A549 (cell line): ENCODE data around the gene CCL4. TPM values are rescaled to one million over a fixed set of nuclear protein-coding genes. Genes with fewer than 3 reads are reported as not detected.

ENCODE experiments used
- ATAC-seq, 2 experiments: fragments of 200-7000 bp in 1 of 2; fragments of >200 bp in 1 of 2; cut with Nextera tagmentation in 1 of 2; cut with Tn5 transposase in 1 of 2; 3 replicates each; pipeline versions ENCODE4 v1.8.0 to v1.9.1; 2018 to 2020; ENCODE audit warnings: mild to moderate bottlenecking in 1 of 2, moderate library complexity in 1 of 2
- CTCF ChIA-PET: fragments of 300-600 bp; sonication (Branson Sonifier 250); formaldehyde crosslinking; extraction: SDS; loops from one replicate; lab custom pipeline; 2021; ENCODE audit warnings: antibody characterized with exemption, inconsistent platforms; lab: Yijun Ruan, JAX
- POLR2A ChIA-PET: fragments of 350-600 bp; formaldehyde crosslinking; extraction: SDS; loops from one replicate; lab custom pipeline; 2021; ENCODE audit warnings: antibody characterized with exemption, inconsistent platforms; lab: Yijun Ruan, JAX
- DNase-seq, 2 experiments: peaks; one replicate each; pipeline versions ENCODE4 v3.0.0 to v3.0.0-alpha.2; 2011 to 2016; ENCODE audit warnings: low read depth in 1 of 2, low spot score in 1 of 2
- FAIRE-seq: peaks from 2 replicates; lab custom pipeline; 2011; peaks lifted over from hg19 to GRCh38; lab: Jason Lieb, UNC
- H3K27ac ChIP-seq, 2 experiments: fragments of >200 bp; sonication (Bioruptor Twin); formaldehyde crosslinking; 3 replicates each; pipeline ENCODE4 v1.5.1; 2016 to 2017
- H3K4me1 ChIP-seq: fragments of >200 bp; sonication (Bioruptor Twin); formaldehyde crosslinking; 3 replicates; pipeline ENCODE4 v1.6.1; 2016
- H3K4me2 ChIP-seq: fragments of >200 bp; sonication (Bioruptor Twin); formaldehyde crosslinking; 3 replicates; pipeline ENCODE4 v1.6.1; 2016
- H3K4me3 ChIP-seq: fragments of >200 bp; sonication (Bioruptor Twin); formaldehyde crosslinking; 3 replicates; pipeline ENCODE4 v1.5.1; 2016
- H3K9me3 ChIP-seq: fragments of >200 bp; sonication (Bioruptor Twin); formaldehyde crosslinking; 3 replicates; pipeline ENCODE4 v1.6.1; 2016
- CEBPB ChIP-seq, 2 experiments: fragments of >200 bp in 1 of 2; sonication (Bioruptor Twin) in 1 of 2; formaldehyde crosslinking in 1 of 2; IDR thresholded peaks; 2 replicates each; pipeline ENCODE4 v1.6.1; 2012 to 2016
- CHD2 ChIP-seq: fragments of 150-350 bp; IDR thresholded peaks from 2 replicates; pipeline ENCODE4 v1.6.1; 2014; ENCODE audit warnings: low read length; ENCODE audit not compliant: partially characterized antibody
- CHD4 ChIP-seq: fragments of 200-600 bp; sonication (generic); IDR thresholded peaks from 2 replicates; pipeline ENCODE4 v1.6.1; 2016; ENCODE audit warnings: antibody characterized with exemption, mild to moderate bottlenecking, borderline replicate concordance
- EHF ChIP-seq: fragments of 250-450 bp; sonication (Bioruptor Pico); IDR thresholded peaks from 2 replicates; pipeline ENCODE4 v1.5.0; 2020; ENCODE audit warnings: mild to moderate bottlenecking
- EHMT2 ChIP-seq: fragments of 200-600 bp; sonication (generic); IDR thresholded peaks from 2 replicates; pipeline ENCODE4 v1.6.1; 2016; ENCODE audit warnings: antibody characterized with exemption, low read depth, mild to moderate bottlenecking, moderate library complexity
- ESRRA ChIP-seq: fragments of 150-350 bp; IDR thresholded peaks from 2 replicates; pipeline ENCODE4 v1.6.1; 2014; ENCODE audit warnings: mild to moderate bottlenecking, low read length, borderline replicate concordance
- FOSB ChIP-seq: fragments of 250-450 bp; sonication (Bioruptor Pico); IDR thresholded peaks from 2 replicates; pipeline ENCODE4 v1.5.0; 2020; ENCODE audit warnings: mild to moderate bottlenecking, moderate library complexity
- FOSL2 ChIP-seq, 2 experiments: fragments of 450-650 bp in 1 of 2; fragments of >200 bp in 1 of 2; sonication (Bioruptor Twin) in 1 of 2; formaldehyde crosslinking; IDR thresholded peaks; 2 replicates each; pipeline versions ENCODE4 v1.5.0 to v1.6.1; 2016 to 2020; ENCODE audit warnings: mild to moderate bottlenecking in 1 of 2, moderate library complexity in 1 of 2
- FOXS1 ChIP-seq: fragments of 250-450 bp; sonication (Bioruptor Pico); IDR thresholded peaks from 2 replicates; pipeline ENCODE4 v1.5.0; 2020; ENCODE audit warnings: mild to moderate bottlenecking, moderate library complexity
- HOXB13 ChIP-seq: fragments of 250-450 bp; sonication (Bioruptor Pico); IDR thresholded peaks from 2 replicates; pipeline ENCODE4 v1.5.0; 2020; ENCODE audit warnings: low read depth, mild to moderate bottlenecking, moderate library complexity
- JUNB ChIP-seq: fragments of >200 bp; sonication (Bioruptor Twin); formaldehyde crosslinking; IDR thresholded peaks from 2 replicates; pipeline ENCODE4 v1.6.1; 2016
- KDM1A ChIP-seq: fragments of 200-600 bp; sonication (generic); IDR thresholded peaks from 2 replicates; pipeline ENCODE4 v1.6.1; 2016; ENCODE audit warnings: low read depth, mild to moderate bottlenecking
- MAFK ChIP-seq: fragments of 450-650 bp; IDR thresholded peaks from 2 replicates; pipeline ENCODE4 v1.6.1; 2014; ENCODE audit not compliant: partially characterized antibody
- MAZ ChIP-seq: fragments of 150-350 bp; IDR thresholded peaks from 2 replicates; pipeline ENCODE4 v1.6.1; 2014; ENCODE audit warnings: antibody characterized with exemption, low read depth, low read length, borderline replicate concordance
- MYC ChIP-seq: IDR thresholded peaks from 2 replicates; pipeline ENCODE4 v1.6.1; 2012; ENCODE audit warnings: mild to moderate bottlenecking, inconsistent platforms, low read length, improper control_type of control experiment, borderline replicate concordance
- NR3C1 ChIP-seq: fragments of >200 bp; sonication (Bioruptor Twin); formaldehyde crosslinking; IDR thresholded peaks from 3 replicates; pipeline ENCODE4 v1.6.1; 2017
- RAD21 ChIP-seq, 2 experiments: fragments of >200 bp in 1 of 2; sonication (Bioruptor Twin) in 1 of 2; formaldehyde crosslinking in 1 of 2; IDR thresholded peaks in 1 of 2; conservative IDR thresholded peaks in 1 of 2; 2 replicates in 1 of 2; 3 replicates in 1 of 2; pipeline ENCODE4 v1.6.1; 2012 to 2018; ENCODE audit warnings: inconsistent platforms in 1 of 2
- RCOR1 ChIP-seq: fragments of 150-350 bp; IDR thresholded peaks from 2 replicates; pipeline ENCODE4 v1.6.1; 2014; ENCODE audit warnings: antibody characterized with exemption, low read length, low read depth
- RFX5 ChIP-seq: fragments of 450-650 bp; IDR thresholded peaks from 2 replicates; pipeline ENCODE4 v1.7.1; 2014; ENCODE audit warnings: antibody characterized with exemption, mild to moderate bottlenecking, moderate library complexity
- RNF2 ChIP-seq: fragments of 200-600 bp; sonication (generic); IDR thresholded peaks from 2 replicates; pipeline ENCODE4 v1.6.1; 2016; ENCODE audit warnings: low read depth, mild to moderate bottlenecking, antibody characterized with exemption, moderate library complexity, borderline replicate concordance
- SMC3 ChIP-seq: fragments of >200 bp; sonication (Bioruptor Twin); formaldehyde crosslinking; IDR thresholded peaks from 3 replicates; pipeline ENCODE4 v1.6.1; 2018; ENCODE audit warnings: inconsistent platforms
- SREBF2 ChIP-seq: fragments of 450-650 bp; IDR thresholded peaks from 2 replicates; pipeline ENCODE4 v1.6.1; 2014; ENCODE audit warnings: mild to moderate bottlenecking, moderate library complexity
- ZFP36 ChIP-seq: fragments of 450-650 bp; IDR thresholded peaks from 2 replicates; pipeline ENCODE4 v1.6.1; 2014; ENCODE audit warnings: borderline replicate concordance; ENCODE audit not compliant: partially characterized antibody
- ZSCAN20 ChIP-seq: fragments of 250-450 bp; sonication (Bioruptor Pico); IDR thresholded peaks from 2 replicates; pipeline ENCODE4 v1.8.0; 2022; ENCODE audit warnings: mild to moderate bottlenecking, moderate library complexity
- WGBS: methylation state at CpG from one replicate; pipeline ENCODE4 v1.1.6; 2017; ENCODE audit errors: missing lambda C conversion rate; 5-methylcytosine and 5-hydroxymethylcytosine counted together
- polyA plus RNA-seq, 4 experiments: library from polyadenylated mRNA; depleted of rRNA in 3 of 4; stranded (reverse); fragments of >200 nt; fragmentation: RNase III in 1 of 4; extraction: RNeasy Plus Mini Kit Qiagen cat#74134 plus additional on column Dnase treatment in 1 of 4; gene quantifications; 2 replicates in 3 of 4; 3 replicates in 1 of 4; pipeline ENCODE4 v1.2.3, GENCODE V29; 2011 to 2017
- TF ChIP-seq, protein P1 (sequence below): fragments of 150-350 bp; IDR thresholded peaks from 2 replicates; pipeline ENCODE4 v1.6.1; 2014; ENCODE audit warnings: low read depth, mild to moderate bottlenecking, low read length
- TF ChIP-seq, protein P2 (sequence below): fragments of >200 bp; sonication (Bioruptor Twin); formaldehyde crosslinking; IDR thresholded peaks from 3 replicates; pipeline ENCODE4 v1.5.1; 2016
- TF ChIP-seq, protein P3 (sequence below): fragments of 250-450 bp; sonication (Bioruptor Pico); IDR thresholded peaks from 2 replicates; pipeline ENCODE4 v1.5.0; 2021; ENCODE audit warnings: mild to moderate bottlenecking, moderate library complexity, borderline replicate concordance
- TF ChIP-seq, protein P4 (sequence below): fragments of 450-650 bp; IDR thresholded peaks from 2 replicates; pipeline ENCODE4 v1.6.1; 2014; ENCODE audit warnings: antibody characterized with exemption
- TF ChIP-seq, protein P5 (sequence below): IDR thresholded peaks from 2 replicates; pipeline ENCODE4 v1.6.1; 2012; ENCODE audit warnings: low read depth, borderline replicate concordance

Gene CCL4
- polyA plus RNA-seq, 2 of the 4 experiments (the other 2 are of a cell fraction): not detected

DNA sequence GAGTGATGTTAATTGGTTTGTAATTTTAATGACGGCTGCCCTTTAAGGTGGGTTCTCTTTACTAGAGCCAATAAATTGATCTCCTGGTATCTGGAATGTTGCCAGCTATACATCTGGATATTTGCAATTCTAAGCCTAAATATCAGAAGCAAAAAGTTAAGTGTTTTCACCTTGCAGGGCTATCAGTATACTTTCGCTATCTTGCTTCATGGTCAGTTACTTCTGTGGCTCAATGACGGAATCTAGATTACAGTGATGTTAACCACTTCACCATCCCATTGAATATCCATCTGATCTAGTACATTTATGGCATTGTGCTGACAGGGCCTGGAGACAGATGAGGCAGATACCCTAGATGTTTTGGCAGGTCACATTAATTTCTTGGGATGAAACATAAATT, 28.3 kb downstream of the CCL4 start:
- no peak for FAIRE-seq
- H3K4me1 ChIP-seq: no peaks in the 10 kb centered on the region
- H3K4me2 ChIP-seq: no peak overlapping the region
- no peak for DNase-seq
- no peak for ATAC-seq
- POLR2A ChIA-PET: no interaction called here
- H3K9me3 ChIP-seq: no peaks in the 10 kb centered on the region
- WGBS: 56% methylated on average over 3 of the region's 3 CpGs
- TF ChIP-seq CHD4 (no peak), JUNB (no peak), RCOR1 (no peak), MAZ (no peak), MAFK (no peak), HOXB13 (CRISPR knock-in tag) (no peak), CHD2 (no peak), KDM1A (no peak), ESRRA (no peak), RAD21 (conservative IDR thresholded peaks at IDR 0.05 in 1 of 2, IDR thresholded peaks at IDR 0.05 in 1 of 2) (no peak), ZSCAN20 (CRISPR knock-in tag) (no peak)
- TF ChIP-seq, protein P1, sequence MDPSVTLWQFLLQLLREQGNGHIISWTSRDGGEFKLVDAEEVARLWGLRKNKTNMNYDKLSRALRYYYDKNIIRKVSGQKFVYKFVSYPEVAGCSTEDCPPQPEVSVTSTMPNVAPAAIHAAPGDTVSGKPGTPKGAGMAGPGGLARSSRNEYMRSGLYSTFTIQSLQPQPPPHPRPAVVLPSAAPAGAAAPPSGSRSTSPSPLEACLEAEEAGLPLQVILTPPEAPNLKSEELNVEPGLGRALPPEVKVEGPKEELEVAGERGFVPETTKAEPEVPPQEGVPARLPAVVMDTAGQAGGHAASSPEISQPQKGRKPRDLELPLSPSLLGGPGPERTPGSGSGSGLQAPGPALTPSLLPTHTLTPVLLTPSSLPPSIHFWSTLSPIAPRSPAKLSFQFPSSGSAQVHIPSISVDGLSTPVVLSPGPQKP: no peak
- TF ChIP-seq, protein P2, sequence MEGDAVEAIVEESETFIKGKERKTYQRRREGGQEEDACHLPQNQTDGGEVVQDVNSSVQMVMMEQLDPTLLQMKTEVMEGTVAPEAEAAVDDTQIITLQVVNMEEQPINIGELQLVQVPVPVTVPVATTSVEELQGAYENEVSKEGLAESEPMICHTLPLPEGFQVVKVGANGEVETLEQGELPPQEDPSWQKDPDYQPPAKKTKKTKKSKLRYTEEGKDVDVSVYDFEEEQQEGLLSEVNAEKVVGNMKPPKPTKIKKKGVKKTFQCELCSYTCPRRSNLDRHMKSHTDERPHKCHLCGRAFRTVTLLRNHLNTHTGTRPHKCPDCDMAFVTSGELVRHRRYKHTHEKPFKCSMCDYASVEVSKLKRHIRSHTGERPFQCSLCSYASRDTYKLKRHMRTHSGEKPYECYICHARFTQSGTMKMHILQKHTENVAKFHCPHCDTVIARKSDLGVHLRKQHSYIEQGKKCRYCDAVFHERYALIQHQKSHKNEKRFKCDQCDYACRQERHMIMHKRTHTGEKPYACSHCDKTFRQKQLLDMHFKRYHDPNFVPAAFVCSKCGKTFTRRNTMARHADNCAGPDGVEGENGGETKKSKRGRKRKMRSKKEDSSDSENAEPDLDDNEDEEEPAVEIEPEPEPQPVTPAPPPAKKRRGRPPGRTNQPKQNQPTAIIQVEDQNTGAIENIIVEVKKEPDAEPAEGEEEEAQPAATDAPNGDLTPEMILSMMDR: no peak
- TF ChIP-seq, protein P3, sequence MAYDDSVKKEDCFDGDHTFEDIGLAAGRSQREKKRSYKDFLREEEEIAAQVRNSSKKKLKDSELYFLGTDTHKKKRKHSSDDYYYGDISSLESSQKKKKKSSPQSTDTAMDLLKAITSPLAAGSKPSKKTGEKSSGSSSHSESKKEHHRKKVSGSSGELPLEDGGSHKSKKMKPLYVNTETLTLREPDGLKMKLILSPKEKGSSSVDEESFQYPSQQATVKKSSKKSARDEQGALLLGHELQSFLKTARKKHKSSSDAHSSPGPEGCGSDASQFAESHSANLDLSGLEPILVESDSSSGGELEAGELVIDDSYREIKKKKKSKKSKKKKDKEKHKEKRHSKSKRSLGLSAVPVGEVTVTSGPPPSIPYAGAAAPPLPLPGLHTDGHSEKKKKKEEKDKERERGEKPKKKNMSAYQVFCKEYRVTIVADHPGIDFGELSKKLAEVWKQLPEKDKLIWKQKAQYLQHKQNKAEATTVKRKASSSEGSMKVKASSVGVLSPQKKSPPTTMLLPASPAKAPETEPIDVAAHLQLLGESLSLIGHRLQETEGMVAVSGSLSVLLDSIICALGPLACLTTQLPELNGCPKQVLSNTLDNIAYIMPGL (CRISPR knock-in tag): no peak
- TF ChIP-seq, all 56 proteins: peak for 0
- CTCF ChIA-PET: interaction anchor here (1.2 to 8.2 kb wide), 7 partner anchors 14 to 351 kb away, joined by 4 to 83 read pairs (median 5); partner anchors contain the start of gene CCL16
- Histone ChIP-seq H3K27ac (no peak overlapping the region), H3K4me3 (no peak overlapping the region)

DNA sequence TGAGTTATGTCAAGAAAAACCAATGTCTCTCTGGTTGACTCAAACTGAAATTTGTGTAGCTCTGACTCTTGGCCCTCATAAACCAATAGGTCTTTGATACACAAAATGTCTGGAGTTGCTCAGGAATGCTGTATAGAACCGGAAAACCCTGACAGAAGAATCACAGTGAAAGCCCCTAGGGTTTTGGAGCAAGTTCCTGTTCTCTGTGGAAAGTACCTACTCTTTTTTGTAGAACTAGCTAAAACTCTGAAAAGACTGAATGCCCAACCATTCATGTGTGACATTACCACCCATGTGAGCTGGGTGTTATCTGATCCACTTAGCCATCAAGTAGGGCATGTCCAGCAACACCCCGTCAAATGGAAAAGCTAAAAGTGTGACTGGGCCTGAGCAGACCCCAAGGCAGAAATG, 28.8 kb downstream of the CCL4 start:
- H3K4me3 ChIP-seq: no peak overlapping the region
- no peak overlapping the region for H3K4me2 ChIP-seq
- 11% methylated on average over 2 of the region's 2 CpGs for WGBS
- FAIRE-seq: no peak
- DNase-seq: no peak
- H3K4me1 ChIP-seq: no peaks in the 10 kb centered on the region
- CTCF ChIA-PET: interaction anchor here (1.2 to 8.2 kb wide), 7 partner anchors 14 to 351 kb away, joined by 4 to 83 read pairs (median 5); partner anchors contain the start of gene CCL16
- H3K9me3 ChIP-seq: no peaks in the 10 kb centered on the region
- H3K27ac ChIP-seq: no peak overlapping the region
- POLR2A ChIA-PET: no interaction called here
- no peak for ATAC-seq
- TF ChIP-seq CHD4 (no peak), NR3C1 (no peak), CHD2 (no peak), CEBPB (IDR thresholded peaks at IDR 0.05) (no peak), FOXS1 (CRISPR knock-in tag) (no peak), SREBF2 (no peak), RNF2 (no peak), RFX5 (no peak), KDM1A (no peak), MYC (no peak), FOSL2 (IDR thresholded peaks at IDR 0.05) (no peak), FOSL2 (CRISPR knock-in tag; IDR thresholded peaks at IDR 0.05) (no peak), EHMT2 (no peak), ZFP36 (no peak), EHF (CRISPR knock-in tag) (no peak), SMC3 (no peak), FOSB (no peak)
- TF ChIP-seq, protein P4, sequence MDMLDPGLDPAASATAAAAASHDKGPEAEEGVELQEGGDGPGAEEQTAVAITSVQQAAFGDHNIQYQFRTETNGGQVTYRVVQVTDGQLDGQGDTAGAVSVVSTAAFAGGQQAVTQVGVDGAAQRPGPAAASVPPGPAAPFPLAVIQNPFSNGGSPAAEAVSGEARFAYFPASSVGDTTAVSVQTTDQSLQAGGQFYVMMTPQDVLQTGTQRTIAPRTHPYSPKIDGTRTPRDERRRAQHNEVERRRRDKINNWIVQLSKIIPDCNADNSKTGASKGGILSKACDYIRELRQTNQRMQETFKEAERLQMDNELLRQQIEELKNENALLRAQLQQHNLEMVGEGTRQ: no peak
- TF ChIP-seq, protein P2: no peak
- TF ChIP-seq, protein P5, sequence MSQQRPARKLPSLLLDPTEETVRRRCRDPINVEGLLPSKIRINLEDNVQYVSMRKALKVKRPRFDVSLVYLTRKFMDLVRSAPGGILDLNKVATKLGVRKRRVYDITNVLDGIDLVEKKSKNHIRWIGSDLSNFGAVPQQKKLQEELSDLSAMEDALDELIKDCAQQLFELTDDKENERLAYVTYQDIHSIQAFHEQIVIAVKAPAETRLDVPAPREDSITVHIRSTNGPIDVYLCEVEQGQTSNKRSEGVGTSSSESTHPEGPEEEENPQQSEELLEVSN: no peak
